HG03342 (cell line): ENCODE results near the gene CDR2L.
"Not testable (repeated sequence)": the region's sequence is repeated elsewhere in the genome, so short reads cannot be mapped to it uniquely, and the experiment has no call there.

ENCODE experiments used
- ATAC-seq: cut with Tn5 transposase; IDR thresholded peaks from one replicate; pipeline ENCODE4 v1.9.1; 2021; ENCODE audit warnings: mild to moderate bottlenecking, moderate library complexity; ENCODE audit not compliant: unreplicated experiment

Gene CDR2L

GRCh38 chr17:75036643-75037268 is 49.3 kb downstream of the CDR2L start:
- ATAC-seq, result no peak

GRCh38 chr17:75039238-75039637 is 51.8 kb downstream of the CDR2L start:
- ATAC-seq, result no peak

- ATAC-seq, result no peak
Measured at GRCh38 chr17:75041656-75042280, 54.3 kb downstream of the CDR2L start.

- ATAC-seq, result not testable (repeated sequence)
Measured at GRCh38 chr17:75043789-75044188, 56.4 kb downstream of the CDR2L start.

- ATAC-seq, result no peak
Measured at GRCh38 chr17:75044716-75045115, 57.3 kb downstream of the CDR2L start.

- ATAC-seq, result not testable (repeated sequence)
Measured at GRCh38 chr17:75045946-75046406, 58.5 kb downstream of the CDR2L start.

GRCh38 chr17:75046407-75047289 is 59.2 kb downstream of the CDR2L start, which contains the start of the genes ATP5PD and KCTD2:
Gene ATP5PD (minus strand): TSS chr17:75046969. CDS start chr17:75042650, 4,319 bp downstream.
Gene KCTD2 (plus strand): TSS chr17:75047225. CDS start chr17:75047251, 26 bp downstream.
- peak; percentile 93 for ATAC-seq

- peak; percentile 12 for ATAC-seq
Measured at GRCh38 chr17:75047398-75048098, 60.1 kb downstream of the CDR2L start.

- ATAC-seq, result no peak
Measured at GRCh38 chr17:75048249-75048878, 60.9 kb downstream of the CDR2L start.

- no peak for ATAC-seq
Measured at GRCh38 chr17:75049057-75049456, 61.6 kb downstream of the CDR2L start.

GRCh38 chr17:75049706-75050105 is 62.3 kb downstream of the CDR2L start:
- no peak for ATAC-seq

- no peak for ATAC-seq
Measured at GRCh38 chr17:75051941-75052340, 64.5 kb downstream of the CDR2L start.
